GM18526 (cell line): ENCODE results near the gene DGKB.

Experiments used
- POLR2A ChIP-seq: IDR thresholded peaks from 3 replicates; pipeline ENCODE4 v1.6.1; 2011; ENCODE audit not compliant: insufficient read length; ENCODE audit errors: extremely low read depth

The DGKB gene

DNA sequence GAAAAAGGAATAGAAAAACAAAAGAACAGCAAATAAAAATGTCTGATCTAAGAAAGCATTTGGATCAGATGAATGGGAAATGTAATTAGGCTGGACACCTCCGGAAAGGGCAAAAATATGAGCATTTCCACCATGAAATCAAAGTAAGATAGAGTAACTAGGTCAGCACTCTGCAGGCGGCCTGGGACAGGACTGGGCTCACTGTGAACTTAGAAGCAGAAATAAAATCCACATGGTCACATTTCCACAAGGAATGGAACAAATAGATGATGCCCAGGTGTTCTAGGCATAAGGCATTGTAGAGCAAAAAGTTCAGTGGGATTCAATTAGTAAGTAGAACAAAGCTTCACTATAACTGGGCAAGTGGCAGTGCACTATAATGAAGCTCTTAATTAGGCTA, 703.2 kb downstream of the DGKB start:
- TF ChIP-seq POLR2A = no peak

DNA sequence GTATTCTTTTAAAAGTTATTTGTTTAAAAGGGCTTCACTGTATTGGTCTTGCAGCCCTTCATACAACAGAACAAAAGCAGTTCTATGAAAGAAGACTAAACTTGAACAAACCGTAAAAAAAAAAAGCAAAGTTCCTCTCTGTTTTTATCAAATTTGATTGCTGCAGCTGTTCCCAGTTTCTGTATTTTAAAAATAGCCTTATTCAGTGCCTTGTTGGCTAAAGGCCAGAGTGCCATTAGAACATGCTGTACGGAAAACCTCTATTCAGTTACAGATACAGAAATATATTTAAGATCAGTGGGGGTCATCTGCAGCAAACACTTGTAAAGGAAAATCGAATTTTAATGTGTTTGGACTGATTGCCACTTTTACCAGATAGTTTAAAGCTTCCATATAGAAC, 705.3 kb downstream of the DGKB start:
- no peak for TF ChIP-seq POLR2A

DNA sequence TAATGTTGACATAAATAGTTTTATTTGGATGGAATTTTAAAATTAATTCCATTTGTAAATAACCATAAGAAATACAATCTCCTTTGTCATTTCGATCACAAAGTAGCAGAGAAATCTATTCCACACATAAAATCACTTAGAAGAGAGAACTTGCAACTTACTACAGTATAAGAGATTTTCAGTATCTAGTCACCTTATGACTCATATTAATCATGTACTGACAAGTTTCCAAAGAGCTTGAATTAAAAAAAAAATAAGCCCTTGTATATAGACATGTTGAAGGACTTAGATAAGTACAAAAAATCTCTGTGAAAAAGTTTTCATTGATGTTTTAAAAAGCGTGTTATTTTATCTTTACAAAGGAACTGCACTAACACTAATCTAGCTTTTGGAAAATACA, 706.0 kb downstream of the DGKB start:
- TF ChIP-seq POLR2A = no peak

- no peak for TF ChIP-seq POLR2A
Measured at GRCh38 chr7:14195871-14196270, 706.7 kb downstream of the DGKB start.

- TF ChIP-seq POLR2A = no peak
Measured at GRCh38 chr7:14195079-14195478, 707.5 kb downstream of the DGKB start.

GRCh38 chr7:14191686-14192098, 710.9 kb downstream of the DGKB start:
- no peak for TF ChIP-seq POLR2A

GRCh38 chr7:14184292-14184864, 718.2 kb downstream of the DGKB start:
- TF ChIP-seq POLR2A = no peak

DNA sequence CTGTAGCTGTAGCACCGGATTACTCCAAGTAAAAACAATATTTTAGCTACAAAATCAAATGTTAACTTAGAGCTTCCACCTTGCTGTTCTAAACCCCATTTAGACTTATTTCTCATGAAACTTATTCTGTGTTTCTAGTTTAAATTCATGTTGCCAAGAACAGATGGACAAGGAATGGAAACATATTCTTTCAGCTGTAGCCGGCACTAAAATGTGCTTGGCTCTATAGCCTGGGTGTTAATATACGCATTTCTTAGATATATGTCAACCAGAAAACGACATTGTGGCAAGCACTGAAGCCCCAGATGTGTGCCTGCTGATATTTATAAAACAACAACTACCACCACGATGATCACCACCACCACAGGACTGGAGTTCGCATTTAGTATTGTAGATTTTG, 722.8 kb downstream of the DGKB start:
- no peak for TF ChIP-seq POLR2A

DNA sequence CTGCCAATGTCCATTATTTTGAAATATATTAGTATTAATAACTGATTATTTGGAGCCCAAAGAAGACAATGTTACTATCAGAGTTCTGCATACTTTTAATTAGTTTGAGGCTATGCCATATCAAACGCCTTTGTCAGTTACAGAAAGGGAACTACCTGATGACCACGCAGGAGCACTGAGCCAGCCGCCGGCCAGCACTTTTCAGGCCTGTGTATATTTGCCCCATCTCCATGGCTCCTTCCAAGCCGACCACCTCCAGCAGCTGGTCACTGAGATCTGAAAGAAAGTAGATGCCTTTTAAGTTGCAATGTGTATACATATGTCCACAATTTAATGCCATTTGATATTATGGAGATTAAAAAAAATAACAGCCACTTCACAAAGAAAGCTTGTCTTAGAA, 724.7 kb downstream of the DGKB start:
- no peak for TF ChIP-seq POLR2A

DNA sequence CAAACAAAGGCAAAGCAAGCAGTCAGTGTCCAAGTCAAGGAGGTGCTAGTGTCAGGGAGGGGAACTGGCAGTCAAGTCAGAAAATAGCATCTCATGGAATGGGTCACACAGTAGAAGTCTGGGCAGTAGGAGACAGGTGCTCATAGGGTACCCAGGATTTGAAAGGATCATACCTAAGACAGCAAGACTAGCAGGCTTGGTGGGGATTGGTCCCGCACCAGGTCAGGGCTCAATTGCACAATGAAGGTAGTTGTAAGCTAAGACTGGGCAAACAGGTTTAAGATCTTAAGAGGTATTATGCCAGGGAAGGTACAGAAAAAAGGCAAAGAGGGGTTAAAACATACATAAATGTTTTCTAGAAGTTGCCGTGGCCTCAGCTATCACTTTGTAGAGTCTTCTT, 731.7 kb downstream of the DGKB start:
- no peak for TF ChIP-seq POLR2A

- no peak for TF ChIP-seq POLR2A
Measured at GRCh38 chr7:14158111-14158510, 744.4 kb downstream of the DGKB start.

- no peak for TF ChIP-seq POLR2A
Measured at GRCh38 chr7:14156436-14156835, 746.1 kb downstream of the DGKB start.

GRCh38 chr7:14148974-14149373, 753.6 kb downstream of the DGKB start:
- TF ChIP-seq POLR2A = no peak

GRCh38 chr7:14147532-14147931, 755.0 kb downstream of the DGKB start:
- no peak for TF ChIP-seq POLR2A

DNA sequence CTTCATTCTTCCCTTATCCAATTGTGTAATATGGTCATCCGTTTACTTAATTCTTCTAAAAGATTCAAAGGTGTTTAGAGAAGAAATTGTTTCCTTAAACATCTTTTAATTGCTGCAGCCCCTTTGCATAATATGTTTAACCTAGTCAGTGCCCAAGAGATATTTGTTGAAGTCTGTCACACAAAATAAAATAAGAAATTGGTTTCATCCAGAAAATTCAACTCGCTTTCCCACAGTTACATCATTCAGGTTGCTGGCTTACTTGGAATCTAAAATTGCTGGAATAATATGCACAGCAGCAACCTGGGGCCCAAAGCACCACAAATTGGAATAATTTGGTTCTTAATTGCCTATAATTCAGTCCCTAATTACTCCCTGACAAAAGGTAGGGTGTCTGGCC, 758.0 kb downstream of the DGKB start:
- TF ChIP-seq POLR2A = no peak

- TF ChIP-seq POLR2A = no peak
Measured at GRCh38 chr7:14144109-14144508, 758.4 kb downstream of the DGKB start.

- TF ChIP-seq POLR2A = no peak
Measured at GRCh38 chr7:14137676-14138075, 764.9 kb downstream of the DGKB start.

GRCh38 chr7:14133752-14134151, 768.8 kb downstream of the DGKB start:
- no peak for TF ChIP-seq POLR2A
